Endothelial cell (in vitro differentiated cells): Measurements from ENCODE around the gene MBOAT1. TPM values are rescaled to one million over a fixed set of nuclear protein-coding genes. Genes with fewer than 3 reads are reported as not detected.
"Not testable (repeated sequence)": the region's sequence is repeated elsewhere in the genome, so short reads cannot be mapped to it uniquely, and the experiment has no call there.

Source experiments
- DNase-seq: peaks from one replicate; pipeline ENCODE4 v3.0.0; 2021; ENCODE audit warnings: low spot score
- H3K27ac Mint-ChIP-seq: one replicate; pipeline ENCODE4 v1.8.0; 2021; ENCODE audit warnings: mixed read lengths, inconsistent platforms; ENCODE audit not compliant: unreplicated experiment
- H3K27me3 Mint-ChIP-seq: one replicate; pipeline ENCODE4 v1.8.0; 2021; ENCODE audit warnings: mild to moderate bottlenecking, moderate library complexity, mixed read lengths, inconsistent platforms; ENCODE audit not compliant: unreplicated experiment
- H3K36me3 Mint-ChIP-seq: one replicate; pipeline ENCODE4 v1.8.0; 2021; ENCODE audit warnings: mild to moderate bottlenecking, low read depth, mixed read lengths, inconsistent platforms; ENCODE audit not compliant: unreplicated experiment
- H3K4me1 Mint-ChIP-seq: one replicate; pipeline ENCODE4 v1.8.0; 2021; ENCODE audit warnings: mild to moderate bottlenecking, mixed read lengths, inconsistent platforms; ENCODE audit not compliant: unreplicated experiment
- H3K4me3 Mint-ChIP-seq: one replicate; pipeline ENCODE4 v1.8.0; 2021; ENCODE audit warnings: mild to moderate bottlenecking, mixed read lengths, inconsistent platforms; ENCODE audit not compliant: unreplicated experiment
- H3K9me3 Mint-ChIP-seq: one replicate; pipeline ENCODE4 v1.8.0; 2021; ENCODE audit warnings: mixed read lengths, inconsistent platforms; ENCODE audit not compliant: unreplicated experiment
- total RNA-seq: library from RNA; stranded (reverse); fragmentation: NEBNext Ultra II Directional; extraction: Animal tissue kit (Norgen Biotek cat#: 25700); gene quantifications from one replicate; pipeline ENCODE4 v1.2.1, GENCODE V29; 2021; ENCODE audit not compliant: unreplicated experiment
- TF ChIP-seq, protein P1 (sequence below): fragments of 200-600 bp; sonication (generic); IDR thresholded peaks from one replicate; pipeline ENCODE4 v1.5.0; 2021; ENCODE audit warnings: antibody characterized with exemption; ENCODE audit not compliant: unreplicated experiment

Gene MBOAT1
- total RNA-seq, 1 donor from 2014 or later: 10.7 TPM

- Mint-ChIP-seq H3K36me3 (peaks cover 23% of the 10 kb centered on the region), H3K9me3 (no peaks in the 10 kb centered on the region), H3K27me3 (peaks cover 1% of the 10 kb centered on the region), H3K4me1 (peaks cover 3% of the 10 kb centered on the region), H3K27ac (no peak overlapping the region), H3K4me3 (peak overlapping the region; percentile 4)
- TF ChIP-seq, protein P1, sequence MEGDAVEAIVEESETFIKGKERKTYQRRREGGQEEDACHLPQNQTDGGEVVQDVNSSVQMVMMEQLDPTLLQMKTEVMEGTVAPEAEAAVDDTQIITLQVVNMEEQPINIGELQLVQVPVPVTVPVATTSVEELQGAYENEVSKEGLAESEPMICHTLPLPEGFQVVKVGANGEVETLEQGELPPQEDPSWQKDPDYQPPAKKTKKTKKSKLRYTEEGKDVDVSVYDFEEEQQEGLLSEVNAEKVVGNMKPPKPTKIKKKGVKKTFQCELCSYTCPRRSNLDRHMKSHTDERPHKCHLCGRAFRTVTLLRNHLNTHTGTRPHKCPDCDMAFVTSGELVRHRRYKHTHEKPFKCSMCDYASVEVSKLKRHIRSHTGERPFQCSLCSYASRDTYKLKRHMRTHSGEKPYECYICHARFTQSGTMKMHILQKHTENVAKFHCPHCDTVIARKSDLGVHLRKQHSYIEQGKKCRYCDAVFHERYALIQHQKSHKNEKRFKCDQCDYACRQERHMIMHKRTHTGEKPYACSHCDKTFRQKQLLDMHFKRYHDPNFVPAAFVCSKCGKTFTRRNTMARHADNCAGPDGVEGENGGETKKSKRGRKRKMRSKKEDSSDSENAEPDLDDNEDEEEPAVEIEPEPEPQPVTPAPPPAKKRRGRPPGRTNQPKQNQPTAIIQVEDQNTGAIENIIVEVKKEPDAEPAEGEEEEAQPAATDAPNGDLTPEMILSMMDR: no peak
- no peak for DNase-seq
Measured at GRCh38 chr6:20182069-20182468, 30.2 kb downstream of the MBOAT1 start.

- TF ChIP-seq, protein P1: no peak
- Mint-ChIP-seq H3K36me3 (peaks cover 19% of the 10 kb centered on the region), H3K4me1 (peaks cover 3% of the 10 kb centered on the region), H3K9me3 (no peaks in the 10 kb centered on the region), H3K4me3 (no peak overlapping the region), H3K27ac (no peak overlapping the region), H3K27me3 (peaks cover 1% of the 10 kb centered on the region)
- no peak for DNase-seq
Measured at GRCh38 chr6:20180935-20181334, 31.3 kb downstream of the MBOAT1 start.

DNA sequence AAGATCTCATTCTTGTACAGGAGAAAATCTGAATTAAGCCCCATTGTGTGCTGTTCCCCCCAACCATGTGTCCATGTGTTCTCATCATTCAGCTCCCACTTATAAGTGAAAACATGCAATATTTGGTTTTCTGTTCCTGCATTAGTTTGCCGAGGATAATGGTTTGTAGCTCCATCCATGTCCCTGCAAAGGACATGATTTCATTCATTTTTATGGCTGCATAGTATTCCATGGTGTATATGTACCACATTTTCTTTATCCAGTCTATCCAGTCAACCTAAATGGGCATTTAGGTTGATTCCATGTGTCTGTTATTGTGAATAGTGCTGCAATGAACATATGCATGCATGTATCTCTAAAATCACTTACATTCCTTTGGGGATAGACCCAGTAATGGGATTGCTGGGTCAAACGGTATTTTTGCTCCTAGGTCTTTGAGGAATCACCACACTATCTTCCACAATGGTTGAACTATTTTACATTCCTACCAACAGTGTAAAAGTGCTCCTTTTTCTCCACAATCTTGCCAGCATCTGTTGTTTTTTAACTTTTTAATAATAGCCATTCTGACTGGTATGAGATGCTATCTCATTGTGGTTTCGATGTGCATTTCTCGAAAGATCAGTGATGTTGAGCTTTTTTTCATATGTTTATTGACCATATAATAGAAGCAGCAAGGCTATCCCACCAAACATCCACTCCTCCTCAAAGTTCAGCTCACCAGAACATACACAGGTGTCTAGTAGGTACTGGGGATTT, 32.8 kb downstream of the MBOAT1 start:
- H3K9me3 Mint-ChIP-seq, DNase-seq: not testable (repeated sequence)
- H3K36me3 Mint-ChIP-seq: peaks cover 14% of the 10 kb centered on the region

DNA sequence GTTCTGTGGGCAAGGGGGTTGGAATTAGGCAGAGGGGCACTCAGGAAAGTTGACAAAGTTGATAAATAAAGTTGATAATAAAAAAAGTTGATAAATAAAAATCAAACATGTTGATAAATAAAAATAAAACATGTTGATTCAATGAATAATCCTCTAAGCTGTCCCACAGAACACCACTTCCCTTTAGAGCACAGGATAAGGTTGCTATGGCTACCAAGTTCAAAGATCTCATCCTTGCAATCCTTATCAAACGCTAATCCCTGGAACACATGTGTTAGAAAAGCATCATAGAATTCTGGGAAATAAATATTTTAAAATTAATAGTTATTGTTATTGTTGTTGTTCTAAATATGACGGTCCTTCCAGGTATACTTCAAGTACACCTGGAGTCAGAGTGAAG, 33.9 kb downstream of the MBOAT1 start:
- Mint-ChIP-seq H3K4me3 (no peak overlapping the region), H3K4me1 (peaks cover 8% of the 10 kb centered on the region), H3K27me3 (peaks cover 1% of the 10 kb centered on the region), H3K27ac (no peak overlapping the region), H3K9me3 (no peaks in the 10 kb centered on the region), H3K36me3 (peaks cover 14% of the 10 kb centered on the region)
- no peak for DNase-seq
- TF ChIP-seq, protein P1: no peak

More for the DNA sequence above, 32.8 kb downstream of the MBOAT1 start:
- H3K4me1 Mint-ChIP-seq, H3K27me3 Mint-ChIP-seq, H3K27ac Mint-ChIP-seq, H3K4me3 Mint-ChIP-seq: not testable (repeated sequence)

GRCh38 chr6:20175810-20176410, 36.4 kb downstream of the MBOAT1 start:
- H3K27me3 Mint-ChIP-seq: peaks cover 2% of the 10 kb centered on the region
- TF ChIP-seq, protein P1: no peak
- no peak overlapping the region for H3K27ac Mint-ChIP-seq
- H3K4me3 Mint-ChIP-seq: no peak overlapping the region
- H3K36me3 Mint-ChIP-seq: peaks cover 4% of the 10 kb centered on the region
- H3K4me1 Mint-ChIP-seq: peaks cover 10% of the 10 kb centered on the region
- no peaks in the 10 kb centered on the region for H3K9me3 Mint-ChIP-seq
- no peak for DNase-seq
